GM12891 (cell line): ENCODE measurements around the gene RNFT2.

Experiments used
- PAX5 ChIP-seq: IDR thresholded peaks from 2 replicates; pipeline ENCODE4 v1.6.1; 2011; ENCODE audit warnings: low read length, moderate library complexity, mild to moderate bottlenecking; ENCODE audit not compliant: insufficient read depth, severe bottlenecking
- POLR2A ChIP-seq: IDR thresholded peaks from 2 replicates; pipeline ENCODE4 v1.6.1; 2011; ENCODE audit warnings: low read depth, low read length, control low read depth
- POLR2AphosphoS5 ChIP-seq: IDR thresholded peaks from 2 replicates; pipeline ENCODE4 v1.6.1; 2011; ENCODE audit warnings: low read depth, low read length, control low read depth
- POU2F2 ChIP-seq: IDR thresholded peaks from 2 replicates; pipeline ENCODE4 v1.6.1; 2011; ENCODE audit warnings: low read depth, mild to moderate bottlenecking, control low read depth, low read length, moderate library complexity
- TAF1 ChIP-seq: IDR thresholded peaks from 2 replicates; pipeline ENCODE4 v1.6.1; 2011; ENCODE audit warnings: low read depth, low read length, control low read depth

DNA sequence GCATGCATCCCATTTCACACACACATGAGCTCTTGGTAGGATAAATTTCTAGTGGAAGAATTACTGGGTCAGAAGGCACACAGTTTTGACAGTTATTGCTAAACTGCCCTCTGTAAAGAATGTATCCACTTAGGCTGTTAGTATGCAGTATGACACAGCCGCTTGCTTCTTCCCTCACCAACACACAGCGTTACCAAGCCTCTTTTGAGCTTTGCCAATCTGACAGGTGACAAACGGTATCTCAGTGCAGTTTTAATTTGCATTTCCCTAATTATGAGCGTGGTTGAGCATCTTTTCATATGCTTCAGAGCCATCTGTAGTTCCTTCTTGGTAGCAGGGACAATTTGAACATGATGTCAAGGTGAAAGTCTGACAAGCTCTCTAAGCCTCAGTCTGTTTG lies 100.2 kb downstream of the RNFT2 start:
- TF ChIP-seq PAX5 = no peak
- no peak for TF ChIP-seq POLR2A
- no peak for TF ChIP-seq POLR2AphosphoS5
- no peak for TF ChIP-seq POU2F2
- TF ChIP-seq TAF1 = no peak
